HG02759 (cell line): ENCODE results near the gene SORCS2.
"Not testable (repeated sequence)": the region's sequence is repeated elsewhere in the genome, so short reads cannot be mapped to it uniquely, and the experiment has no call there.

ENCODE experiments used
- ATAC-seq: cut with Tn5 transposase; IDR thresholded peaks from one replicate; pipeline ENCODE4 v1.9.1; 2021; ENCODE audit warnings: mild to moderate bottlenecking, moderate library complexity; ENCODE audit not compliant: unreplicated experiment

SORCS2 gene

GRCh38 chr4:7590899-7591298 lies 398.6 kb downstream of the SORCS2 start:
- no peak for ATAC-seq

DNA sequence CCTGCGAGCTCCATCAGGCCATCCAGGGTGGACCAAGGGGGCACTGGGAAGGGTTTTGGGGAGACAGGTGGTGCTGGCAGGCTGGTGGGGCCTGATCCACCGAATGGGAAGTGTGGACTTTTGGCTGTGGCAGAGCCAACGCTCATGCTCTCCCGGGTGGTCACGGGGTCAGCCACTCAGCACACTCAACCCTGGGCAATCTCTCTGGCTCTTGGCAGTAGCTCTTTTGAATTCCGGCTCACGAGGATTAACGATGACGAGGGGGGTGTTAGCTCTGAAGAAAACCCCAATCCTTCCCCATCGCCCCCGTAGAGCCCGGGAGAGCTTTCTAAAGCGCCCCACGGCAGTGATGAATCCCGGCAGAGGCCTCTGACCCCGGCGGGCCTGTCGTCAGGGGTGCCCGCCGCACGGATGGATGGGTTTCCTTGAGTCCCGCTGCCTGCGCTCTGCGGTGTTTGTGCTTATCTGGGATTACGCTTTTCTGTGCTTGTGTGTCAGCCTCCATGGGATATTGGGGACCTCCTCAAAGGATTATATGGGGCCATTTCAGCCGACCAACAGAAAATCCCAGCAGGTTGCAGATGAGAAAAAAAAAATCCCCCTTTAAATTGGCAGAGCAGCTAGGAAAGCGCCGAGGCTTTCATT lies 399.2 kb downstream of the SORCS2 start:
- no peak for ATAC-seq

GRCh38 chr4:7593646-7594412 lies 401.5 kb downstream of the SORCS2 start:
- no peak for ATAC-seq

DNA sequence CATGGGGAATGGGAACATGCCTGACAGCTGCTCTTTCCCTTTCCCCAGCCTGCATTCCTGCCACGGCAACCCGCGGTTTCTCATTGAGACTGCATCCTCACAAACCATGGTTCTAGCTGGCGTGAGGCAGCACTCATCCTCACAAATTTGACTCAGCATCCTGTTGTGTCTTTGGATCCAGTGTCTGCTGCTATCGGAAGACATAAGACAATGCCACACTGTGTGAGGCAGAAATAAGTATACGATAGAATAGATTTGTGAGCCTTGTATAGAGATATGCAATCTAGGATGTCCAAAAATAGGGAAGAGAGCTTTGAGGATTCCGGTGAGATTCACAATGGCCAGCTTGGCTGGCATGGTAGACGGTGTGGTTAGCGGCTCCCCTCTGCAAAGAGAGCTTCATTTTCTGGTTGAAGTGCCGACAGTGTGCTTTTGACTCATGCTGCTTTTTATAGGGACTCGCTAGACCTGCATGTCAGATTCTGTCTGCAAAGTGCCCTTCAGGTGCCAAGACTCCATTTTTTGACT lies 403.7 kb downstream of the SORCS2 start:
- no peak for ATAC-seq

DNA sequence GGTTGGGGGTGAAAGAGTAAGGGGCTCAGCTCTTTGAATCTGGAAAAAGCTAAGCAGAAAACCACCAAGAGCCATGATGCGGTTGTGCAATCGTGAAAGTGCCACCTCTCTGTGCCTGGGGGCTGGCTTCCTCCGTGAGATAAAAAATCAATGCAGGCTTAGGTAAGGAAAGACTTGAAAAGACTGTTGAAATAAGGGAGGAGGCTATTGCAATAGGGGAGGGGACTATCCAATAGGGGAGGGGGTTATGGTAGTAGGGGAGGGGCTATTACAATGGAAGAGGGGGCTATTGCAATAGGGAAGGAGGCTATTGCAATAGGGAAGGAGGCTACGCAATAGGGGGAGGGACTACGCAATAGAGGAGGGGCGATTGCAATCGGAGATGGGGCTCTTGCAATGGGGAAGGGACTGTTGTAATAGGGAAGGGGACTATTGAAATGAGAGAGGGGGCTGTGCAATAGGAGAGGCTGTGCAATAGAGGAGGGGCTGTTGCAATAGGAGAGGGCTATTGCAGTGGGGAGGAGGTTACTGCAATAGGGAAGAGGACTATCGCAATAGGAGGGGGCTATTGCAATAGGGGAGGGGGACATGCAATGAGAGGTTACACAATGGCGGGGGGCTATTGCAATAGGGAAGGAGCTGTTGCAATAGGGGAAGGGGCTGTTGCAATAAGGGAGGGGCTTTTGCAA lies 404.7 kb downstream of the SORCS2 start:
- no peak for ATAC-seq

- no peak for ATAC-seq
Observed at GRCh38 chr4:7598939-7599790, 406.8 kb downstream of the SORCS2 start.

GRCh38 chr4:7600247-7600646 lies 407.9 kb downstream of the SORCS2 start:
- ATAC-seq, result no peak

DNA sequence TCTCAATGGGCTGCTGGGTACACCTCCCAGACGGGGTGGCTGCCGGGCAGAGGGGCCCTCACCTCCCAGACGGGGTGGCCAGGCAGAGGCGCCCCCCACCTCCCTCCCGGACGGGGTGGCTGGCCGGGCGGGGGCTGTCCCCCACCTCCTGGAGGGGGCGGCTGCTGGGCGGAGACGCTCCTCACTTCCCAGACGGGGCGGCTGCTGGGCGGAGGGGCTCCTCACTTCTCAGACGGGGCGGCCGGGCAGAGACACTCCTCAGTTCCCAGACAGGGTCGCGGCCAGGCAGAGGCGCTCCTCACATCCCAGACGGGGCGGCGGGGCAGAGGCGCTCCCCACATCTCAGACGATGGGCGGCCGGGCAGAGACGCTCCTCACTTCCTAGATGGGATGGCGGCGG lies 409.8 kb downstream of the SORCS2 start:
- not testable (repeated sequence) for ATAC-seq

DNA sequence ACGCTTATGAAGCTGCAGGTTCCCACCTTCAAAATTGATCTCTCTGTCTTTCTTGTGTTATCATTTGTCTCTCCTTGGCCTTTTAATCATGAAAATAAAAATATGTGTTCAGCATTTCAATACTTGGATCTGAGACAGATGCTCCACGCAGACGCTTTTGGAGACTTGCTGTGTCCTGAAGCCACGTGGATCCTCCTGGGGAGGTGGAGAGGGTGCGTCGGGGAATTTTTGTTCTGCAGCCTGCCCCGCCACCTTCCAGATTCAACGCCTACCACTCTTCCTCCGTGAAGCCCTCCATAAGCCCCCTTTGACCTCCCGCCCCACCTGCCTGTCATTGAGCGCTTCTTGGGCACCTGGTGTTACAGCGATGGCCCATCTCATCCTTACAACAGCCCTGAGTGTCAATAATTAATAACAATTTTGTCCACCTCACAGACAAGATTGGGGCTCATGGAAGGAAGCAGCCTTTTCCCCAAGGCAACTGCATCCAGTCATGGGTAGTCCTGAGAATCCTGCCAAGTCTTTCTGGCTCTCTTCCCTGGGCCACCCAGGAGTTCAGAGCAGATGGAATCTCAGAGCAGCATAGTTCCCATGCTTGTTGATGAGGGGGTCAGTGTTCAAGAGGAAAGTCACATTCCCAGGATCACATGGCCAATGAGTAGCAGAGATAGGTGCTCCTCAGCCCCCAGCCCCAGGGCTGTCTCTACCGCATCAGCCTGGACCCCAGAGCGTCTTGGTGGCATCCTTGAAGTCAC lies 415.0 kb downstream of the SORCS2 start:
- no peak for ATAC-seq

DNA sequence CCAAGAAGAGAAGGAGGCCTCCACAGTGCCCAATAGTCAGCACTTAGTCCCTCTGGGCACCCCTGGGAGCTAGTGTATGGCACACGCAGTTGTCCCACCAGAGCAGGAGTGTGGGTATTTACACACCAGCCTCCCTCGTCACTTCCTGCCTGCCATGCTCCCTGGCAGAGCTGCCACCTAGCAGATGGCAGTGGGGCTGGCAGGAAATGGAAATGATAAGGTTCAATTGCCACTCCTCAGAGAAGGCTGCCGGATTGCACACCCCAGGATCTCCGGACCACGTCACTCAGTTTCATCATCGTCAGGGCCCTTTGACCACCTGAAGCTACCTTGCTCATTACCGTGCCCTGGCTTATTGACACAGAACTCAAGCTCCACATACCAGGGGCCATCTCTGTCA lies 415.7 kb downstream of the SORCS2 start:
- ATAC-seq, result no peak

GRCh38 chr4:7609316-7609715 lies 417.0 kb downstream of the SORCS2 start:
- no peak for ATAC-seq

- no peak for ATAC-seq
Observed at GRCh38 chr4:7610022-7610670, 417.8 kb downstream of the SORCS2 start.

DNA sequence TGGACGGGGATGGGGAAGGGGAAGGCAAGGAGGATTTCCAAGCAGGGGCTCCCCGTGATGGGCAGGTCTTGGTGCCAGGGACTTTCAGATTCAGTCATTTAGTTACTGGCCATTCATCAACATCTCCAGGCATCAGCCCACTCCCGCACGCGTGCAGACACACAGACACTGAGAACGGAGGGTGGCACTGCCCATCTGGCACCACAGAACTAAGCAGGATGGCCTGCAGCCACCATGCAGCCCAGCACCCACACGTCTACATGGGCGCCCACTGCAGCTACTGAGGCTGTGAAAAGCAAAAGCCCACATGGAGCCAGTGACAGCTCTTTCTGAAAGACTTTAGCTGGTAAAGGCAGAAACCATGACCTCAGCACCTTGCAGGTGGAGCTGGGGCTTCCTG lies 418.5 kb downstream of the SORCS2 start:
- ATAC-seq, result no peak

- ATAC-seq, result no peak
Observed at GRCh38 chr4:7612311-7612897, 420.1 kb downstream of the SORCS2 start.

- ATAC-seq, result no peak
Observed at GRCh38 chr4:7614350-7614949, 422.1 kb downstream of the SORCS2 start.

DNA sequence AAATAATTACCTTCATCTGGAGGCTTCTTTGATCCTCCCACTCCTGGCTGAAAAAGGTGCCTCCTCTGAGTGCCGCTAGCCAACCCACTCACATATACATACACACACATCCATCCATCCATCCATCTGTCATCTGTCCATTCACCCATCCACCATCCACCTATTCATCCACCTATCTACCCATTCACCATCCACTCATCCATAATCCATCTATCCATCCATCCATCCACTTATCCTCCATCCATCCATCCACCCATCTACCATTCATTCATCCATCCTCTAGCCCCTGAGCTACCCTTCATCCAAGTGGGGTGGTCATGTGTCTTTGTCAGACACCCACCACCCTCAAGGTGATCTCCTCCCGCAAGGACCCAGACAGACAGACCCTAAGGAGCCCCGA lies 423.9 kb downstream of the SORCS2 start:
- no peak for ATAC-seq

- no peak for ATAC-seq
Observed at GRCh38 chr4:7618361-7618760, 426.0 kb downstream of the SORCS2 start.

- no peak for ATAC-seq
Observed at GRCh38 chr4:7620086-7620813, 427.9 kb downstream of the SORCS2 start.
